HepG2 (cell line): Measurements from ENCODE around the gene SLC38A9. TPM values are rescaled to one million over a fixed set of nuclear protein-coding genes. Genes with fewer than 3 reads are reported as not detected.

Experiments
- EP300 ChIP-seq, 3 experiments: sonication (generic) in 1 of 3; formaldehyde crosslinking in 1 of 3; IDR thresholded peaks; 2 replicates each; pipeline versions ENCODE4 v1.5.1 to v1.6.1; 2011 to 2020; ENCODE audit warnings: low read depth in 2 of 3, low read length in 2 of 3, borderline replicate concordance in 1 of 3, improper control_type of control experiment in 1 of 3, mild to moderate bottlenecking in 1 of 3, missing genetic modification reagents in 1 of 3, moderate library complexity in 1 of 3
- FOXC1 ChIP-seq: sonication (generic); formaldehyde crosslinking; IDR thresholded peaks from 2 replicates; pipeline ENCODE4 v1.8.0; 2022; ENCODE audit warnings: mild to moderate bottlenecking, missing genetic modification reagents, borderline replicate concordance
- NR2F6 ChIP-seq, 2 experiments: IDR thresholded peaks; 2 replicates each; pipeline ENCODE4 v1.6.1; 2016; ENCODE audit warnings: antibody characterized with exemption in 1 of 2, mild to moderate bottlenecking in 1 of 2
- SOX13 ChIP-seq, 3 experiments: fragments of 450-650 bp in 1 of 3; sonication (generic) in 1 of 3; formaldehyde crosslinking in 1 of 3; IDR thresholded peaks in 2 of 3; conservative IDR thresholded peaks in 1 of 3; 2 replicates each; pipeline versions ENCODE4 v1.5.0 to v1.6.1; 2016 to 2020; ENCODE audit warnings: antibody characterized with exemption in 1 of 3, mild to moderate bottlenecking in 1 of 3, missing compliant biosample characterization in 1 of 3, missing genetic modification reagents in 1 of 3, moderate library complexity in 1 of 3
- STAT6 ChIP-seq: sonication (generic); formaldehyde crosslinking; IDR thresholded peaks from 2 replicates; pipeline ENCODE4 v1.4.0; 2020; ENCODE audit warnings: missing genetic modification reagents, mild to moderate bottlenecking, borderline replicate concordance
- ZFP91 ChIP-seq: sonication (generic); formaldehyde crosslinking; IDR thresholded peaks from 2 replicates; pipeline ENCODE4 v1.9.0; 2022; ENCODE audit warnings: missing genetic modification reagents, mild to moderate bottlenecking, borderline replicate concordance
- polyA plus RNA-seq, 8 experiments: library from polyadenylated mRNA; depleted of rRNA in 3 of 8; stranded (reverse) in 7 of 8; unstranded in 1 of 8; fragments of >200 nt; fragmentation: Illumina TruSeq in 4 of 8; extraction: Trizol in 4 of 8; gene quantifications; 2 replicates each; pipeline versions ENCODE4 v1.2.1 to v1.2.3, GENCODE V29; 2011 to 2016; ENCODE audit warnings: low read depth in 4 of 8, missing spikeins in 1 of 8, mixed read lengths in 1 of 8; ENCODE audit not compliant: insufficient read depth in 1 of 8
- total RNA-seq, 5 experiments: library from RNA; depleted of rRNA; stranded (reverse); fragments of >200 nt; fragmentation: Illumina TruSeq; extraction: Trizol; gene quantifications; 2 replicates each; pipeline ENCODE4 v1.2.3, GENCODE V29; 2016; ENCODE audit warnings: low read depth in 1 of 5
- TF ChIP-seq, protein P1 (sequence below), 2 experiments: sonication (generic) in 1 of 2; formaldehyde crosslinking in 1 of 2; IDR thresholded peaks; 2 replicates each; pipeline versions ENCODE4 v1.4.0 to v1.6.1; 2016 to 2020; ENCODE audit warnings: borderline replicate concordance in 1 of 2, low read depth in 1 of 2, mild to moderate bottlenecking in 1 of 2, missing genetic modification reagents in 1 of 2
- TF ChIP-seq, protein P2 (sequence below): sonication (generic); formaldehyde crosslinking; IDR thresholded peaks from 2 replicates; pipeline ENCODE4 v1.4.0; 2020; ENCODE audit warnings: mild to moderate bottlenecking, missing genetic modification reagents

SLC38A9 gene
- total and polyA plus RNA-seq, 2 of the 13 experiments (the other 11 are each of a cell fraction or from before 2014, with no cell fraction given): 19.3 to 36.0 TPM

GRCh38 chr5:55601204-55601618, 110.9 kb downstream of the SLC38A9 start (continued):
- TF ChIP-seq ZFP91 (CRISPR knock-in tag) (no peak), SOX13 (IDR thresholded peaks at IDR 0.05) (no peak), SOX13 (CRISPR knock-in tag; conservative IDR thresholded peaks at IDR 0.05 in 1 of 2, IDR thresholded peaks at IDR 0.05 in 1 of 2) (peak in 1 of 2 experiments; percentile 83; a peak in 2 of 4 replicates), NR2F6 (IDR thresholded peaks at IDR 0.05) (peak; percentile 64), NR2F6 (CRISPR knock-in tag; IDR thresholded peaks at IDR 0.05) (peak; percentile 36; the same call in 1 of the 2 replicates), FOXC1 (no peak), EP300 (IDR thresholded peaks at IDR 0.05; ENCODE audit: low read depth in 2 of 2, low read length in 2 of 2) (peak in 1 of 2 experiments; percentile 30; a peak in 1 of 4 replicates), EP300 (CRISPR knock-in tag; IDR thresholded peaks at IDR 0.05; ENCODE audit: borderline replicate concordance) (no peak), STAT6 (CRISPR knock-in tag) (no peak)
- TF ChIP-seq, protein P1, sequence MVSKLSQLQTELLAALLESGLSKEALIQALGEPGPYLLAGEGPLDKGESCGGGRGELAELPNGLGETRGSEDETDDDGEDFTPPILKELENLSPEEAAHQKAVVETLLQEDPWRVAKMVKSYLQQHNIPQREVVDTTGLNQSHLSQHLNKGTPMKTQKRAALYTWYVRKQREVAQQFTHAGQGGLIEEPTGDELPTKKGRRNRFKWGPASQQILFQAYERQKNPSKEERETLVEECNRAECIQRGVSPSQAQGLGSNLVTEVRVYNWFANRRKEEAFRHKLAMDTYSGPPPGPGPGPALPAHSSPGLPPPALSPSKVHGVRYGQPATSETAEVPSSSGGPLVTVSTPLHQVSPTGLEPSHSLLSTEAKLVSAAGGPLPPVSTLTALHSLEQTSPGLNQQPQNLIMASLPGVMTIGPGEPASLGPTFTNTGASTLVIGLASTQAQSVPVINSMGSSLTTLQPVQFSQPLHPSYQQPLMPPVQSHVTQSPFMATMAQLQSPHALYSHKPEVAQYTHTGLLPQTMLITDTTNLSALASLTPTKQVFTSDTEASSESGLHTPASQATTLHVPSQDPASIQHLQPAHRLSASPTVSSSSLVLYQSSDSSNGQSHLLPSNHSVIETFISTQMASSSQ (IDR thresholded peaks at IDR 0.05; ENCODE audit: low read depth): no peak
- TF ChIP-seq, protein P1 (CRISPR knock-in tag; IDR thresholded peaks at IDR 0.05; ENCODE audit: borderline replicate concordance): no peak
- TF ChIP-seq, protein P2, sequence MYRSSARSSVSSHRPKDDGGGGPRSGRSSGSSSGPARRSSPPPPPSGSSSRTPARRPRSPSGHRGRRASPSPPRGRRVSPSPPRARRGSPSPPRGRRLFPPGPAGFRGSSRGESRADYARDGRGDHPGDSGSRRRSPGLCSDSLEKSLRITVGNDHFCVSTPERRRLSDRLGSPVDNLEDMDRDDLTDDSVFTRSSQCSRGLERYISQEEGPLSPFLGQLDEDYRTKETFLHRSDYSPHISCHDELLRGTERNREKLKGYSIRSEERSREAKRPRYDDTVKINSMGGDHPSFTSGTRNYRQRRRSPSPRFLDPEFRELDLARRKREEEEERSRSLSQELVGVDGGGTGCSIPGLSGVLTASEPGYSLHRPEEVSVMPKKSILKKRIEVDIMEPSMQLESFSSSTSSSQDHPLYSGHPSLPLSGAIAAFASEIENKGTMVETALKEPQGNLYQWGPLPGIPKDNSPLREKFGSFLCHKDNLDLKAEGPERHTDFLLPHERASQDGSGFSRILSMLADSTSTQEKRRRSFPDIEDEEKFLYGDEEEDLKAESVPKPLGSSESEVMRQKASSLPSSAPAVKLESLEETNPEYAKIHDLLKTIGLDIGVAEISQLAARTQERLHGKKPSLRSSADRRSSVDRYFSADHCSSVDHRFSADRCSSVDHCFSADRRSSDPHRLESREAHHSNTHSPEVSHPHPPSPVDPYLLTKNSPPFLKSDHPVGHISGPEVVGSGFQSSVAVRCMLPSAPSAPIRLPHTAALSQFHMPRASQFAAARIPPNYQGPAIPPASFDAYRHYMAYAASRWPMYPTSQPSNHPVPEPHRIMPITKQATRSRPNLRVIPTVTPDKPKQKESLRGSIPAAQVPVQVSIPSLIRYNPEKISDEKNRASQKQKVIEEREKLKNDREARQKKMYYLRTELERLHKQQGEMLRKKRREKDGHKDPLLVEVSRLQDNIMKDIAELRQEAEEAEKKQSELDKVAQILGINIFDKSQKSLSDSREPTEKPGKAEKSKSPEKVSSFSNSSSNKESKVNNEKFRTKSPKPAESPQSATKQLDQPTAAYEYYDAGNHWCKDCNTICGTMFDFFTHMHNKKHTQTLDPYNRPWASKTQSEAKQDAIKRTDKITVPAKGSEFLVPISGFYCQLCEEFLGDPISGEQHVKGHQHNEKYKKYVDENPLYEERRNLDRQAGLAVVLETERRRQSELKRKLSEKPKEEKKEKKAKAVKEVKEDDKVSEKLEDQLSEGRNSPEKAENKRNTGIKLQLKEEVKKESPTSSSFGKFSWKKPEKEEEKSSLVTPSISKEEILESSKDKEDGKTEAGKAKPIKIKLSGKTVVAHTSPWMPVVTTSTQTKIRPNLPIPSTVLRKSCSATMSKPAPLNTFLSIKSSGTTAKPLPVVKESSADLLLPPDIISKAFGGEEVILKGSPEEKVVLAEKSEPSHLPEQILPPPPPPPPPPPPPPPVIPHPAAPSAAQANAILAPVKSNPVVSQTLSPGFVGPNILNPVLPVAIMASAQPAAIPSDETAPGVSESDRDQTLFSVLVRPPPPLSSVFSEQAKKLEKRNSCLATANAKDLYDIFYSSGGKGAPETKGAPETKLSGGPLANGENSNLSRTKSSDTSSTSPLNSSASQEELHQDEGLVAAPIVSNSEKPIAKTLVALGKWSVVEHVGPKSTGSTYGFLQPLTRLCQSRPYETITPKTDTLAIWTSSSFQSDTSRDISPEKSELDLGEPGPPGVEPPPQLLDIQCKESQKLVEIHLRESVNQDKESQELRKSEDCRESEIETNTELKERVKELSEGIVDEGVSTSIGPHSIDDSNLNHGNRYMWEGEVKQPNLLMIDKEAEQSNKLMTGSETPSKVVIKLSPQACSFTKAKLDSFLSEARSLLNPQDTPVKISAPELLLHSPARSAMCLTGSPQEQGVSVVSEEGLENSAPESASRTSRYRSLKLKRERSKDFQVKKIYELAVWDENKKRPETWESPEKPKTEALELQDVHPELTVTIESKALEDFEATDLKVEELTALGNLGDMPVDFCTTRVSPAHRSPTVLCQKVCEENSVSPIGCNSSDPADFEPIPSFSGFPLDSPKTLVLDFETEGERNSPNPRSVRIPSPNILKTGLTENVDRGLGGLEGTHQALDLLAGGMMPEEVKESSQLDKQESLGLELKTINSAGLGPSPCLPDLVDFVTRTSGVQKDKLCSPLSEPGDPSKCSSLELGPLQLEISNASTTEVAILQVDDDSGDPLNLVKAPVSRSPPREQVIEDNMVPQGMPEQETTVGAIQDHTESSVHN (CRISPR knock-in tag): no peak
